Measurements from ENCODE around the gene PBX1. TPM values are rescaled to one million over a fixed set of nuclear protein-coding genes. Genes with fewer than 3 reads are reported as not detected.

PBX1 gene
- total RNA-seq, 2 donors from 2014 or later, result 59.9 to 79.2 TPM

DNA sequence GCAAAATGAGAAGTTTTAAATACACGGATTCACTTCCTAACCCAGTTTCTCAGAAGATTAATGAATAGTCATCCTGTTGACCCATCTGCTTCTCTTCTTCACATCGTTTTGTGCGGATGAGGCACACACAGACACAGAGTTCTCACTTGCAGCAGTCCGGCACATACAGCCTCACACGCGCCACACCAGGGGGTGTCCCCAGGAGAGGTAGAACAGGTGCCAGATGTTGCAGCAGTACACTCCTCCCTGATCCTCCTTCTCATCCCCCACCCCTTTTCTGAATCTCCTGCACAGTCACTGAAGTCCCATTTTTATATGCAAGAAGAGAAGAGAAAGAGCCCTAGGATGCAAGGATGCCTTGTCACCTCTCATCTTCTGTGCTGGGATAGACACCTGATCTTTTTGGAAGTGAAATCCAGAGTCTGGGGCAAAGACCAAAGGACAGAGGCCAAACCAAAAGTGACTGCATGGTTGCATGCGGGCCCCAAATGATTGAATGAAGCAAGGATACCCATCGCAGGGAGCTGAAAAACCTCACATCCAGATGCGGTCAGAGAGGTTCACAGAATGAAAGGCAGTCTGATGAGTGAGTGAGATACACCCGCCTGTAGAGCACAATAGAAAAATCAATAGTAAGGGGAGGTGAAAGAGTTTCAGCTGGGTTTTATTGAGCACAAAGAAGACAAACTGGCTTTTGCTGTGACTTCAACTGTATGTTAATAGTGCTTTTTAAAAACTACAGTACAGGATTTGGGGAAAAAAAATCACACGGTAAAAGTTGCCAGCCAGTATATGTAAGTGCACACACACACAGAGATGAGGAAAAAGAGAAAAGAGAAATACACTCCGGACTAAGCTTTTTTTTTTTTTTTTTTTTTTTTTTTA lies 28.9 kb downstream of the PBX1 start:
- H3K9me3 ChIP-seq (ENCODE audit: control insufficient read depth, low read length), result no peaks in the 10 kb centered on the region
- H3K9ac ChIP-seq (ENCODE audit: extremely low read depth, low read length, poor library complexity, severe bottlenecking), result peak overlapping the region; percentile 65
- Mint-ChIP-seq H3K4me1 (peaks cover 78% of the 10 kb centered on the region), H3K27ac (peak overlapping the region; percentile 97), H3K9me3 (no peaks in the 10 kb centered on the region), H3K36me3 (ENCODE audit: low read depth) (peaks cover 6% of the 10 kb centered on the region), H3K4me3 (peak overlapping the region; percentile 54), H3K27me3 (ENCODE audit: insufficient read depth) (no peaks in the 10 kb centered on the region)
- peaks cover 7% of the 10 kb centered on the region for H3K36me3 ChIP-seq (ENCODE audit: control insufficient read depth, insufficient read depth, low read length)
- H3K4me3 ChIP-seq (ENCODE audit: low read length), result peak overlapping the region; percentile 69
- WGBS, 2 experiments (ENCODE audit: insufficient coverage in 1 of 2, insufficient read length in 1 of 2), result 62 to 67% methylated on average over 4 to 12 of the region's 12 CpGs
- TF ChIP-seq, protein P1, sequence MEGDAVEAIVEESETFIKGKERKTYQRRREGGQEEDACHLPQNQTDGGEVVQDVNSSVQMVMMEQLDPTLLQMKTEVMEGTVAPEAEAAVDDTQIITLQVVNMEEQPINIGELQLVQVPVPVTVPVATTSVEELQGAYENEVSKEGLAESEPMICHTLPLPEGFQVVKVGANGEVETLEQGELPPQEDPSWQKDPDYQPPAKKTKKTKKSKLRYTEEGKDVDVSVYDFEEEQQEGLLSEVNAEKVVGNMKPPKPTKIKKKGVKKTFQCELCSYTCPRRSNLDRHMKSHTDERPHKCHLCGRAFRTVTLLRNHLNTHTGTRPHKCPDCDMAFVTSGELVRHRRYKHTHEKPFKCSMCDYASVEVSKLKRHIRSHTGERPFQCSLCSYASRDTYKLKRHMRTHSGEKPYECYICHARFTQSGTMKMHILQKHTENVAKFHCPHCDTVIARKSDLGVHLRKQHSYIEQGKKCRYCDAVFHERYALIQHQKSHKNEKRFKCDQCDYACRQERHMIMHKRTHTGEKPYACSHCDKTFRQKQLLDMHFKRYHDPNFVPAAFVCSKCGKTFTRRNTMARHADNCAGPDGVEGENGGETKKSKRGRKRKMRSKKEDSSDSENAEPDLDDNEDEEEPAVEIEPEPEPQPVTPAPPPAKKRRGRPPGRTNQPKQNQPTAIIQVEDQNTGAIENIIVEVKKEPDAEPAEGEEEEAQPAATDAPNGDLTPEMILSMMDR (conservative IDR thresholded peaks at IDR 0.05), result no peak
- peaks cover 32% of the 10 kb centered on the region for H3K4me1 ChIP-seq (ENCODE audit: control insufficient read depth, insufficient read depth, low read length)
- peak overlapping the region; percentile 98 for H3K27ac ChIP-seq (ENCODE audit: low read depth, low read length)
- peak; percentile 42 for DNase-seq
- H3K27me3 ChIP-seq (ENCODE audit: control insufficient read depth, insufficient read depth, low read length, poor library complexity, severe bottlenecking), result no peaks in the 10 kb centered on the region

DNA sequence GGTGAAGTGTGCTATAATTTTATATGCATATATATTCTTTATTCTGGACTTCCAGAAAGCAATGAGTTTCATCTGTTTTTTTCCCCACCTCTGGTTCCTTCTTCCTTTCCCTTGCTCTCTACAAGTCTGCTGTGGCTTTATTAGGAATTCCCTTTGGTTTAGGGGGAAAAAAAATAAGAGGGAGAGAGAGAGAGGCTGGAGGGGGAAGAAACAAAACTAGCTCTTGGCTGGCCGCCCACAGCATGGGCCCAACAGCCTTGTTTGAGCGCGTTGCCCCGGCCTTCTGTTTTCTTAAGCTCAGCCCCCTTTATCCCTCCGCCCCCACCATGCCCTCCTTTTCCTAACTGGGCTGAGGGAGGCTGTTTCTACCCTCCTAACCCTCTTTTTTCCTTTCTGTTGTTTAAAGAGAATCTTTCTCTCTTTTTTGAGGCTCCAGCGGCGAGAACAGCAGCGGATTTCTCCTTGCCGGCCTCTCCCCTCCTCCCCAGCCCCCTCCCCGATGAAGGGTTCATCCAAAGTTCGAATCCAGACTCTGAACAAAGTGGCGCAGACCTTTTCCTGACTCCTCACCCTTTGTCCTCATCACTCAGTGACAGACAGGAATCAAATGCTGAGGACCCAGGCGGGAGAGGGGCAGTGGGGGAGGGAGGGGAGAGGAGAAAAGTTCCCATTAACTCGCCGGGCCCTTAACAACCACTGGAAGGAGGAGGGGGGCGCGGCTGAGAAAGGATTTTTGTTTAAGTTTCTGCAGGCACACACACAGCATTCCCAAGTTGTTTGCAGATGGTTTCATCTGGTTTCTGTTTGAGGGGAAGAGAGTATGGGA lies 29.7 kb downstream of the PBX1 start:
- peak overlapping the region; percentile 98 for H3K27ac ChIP-seq (ENCODE audit: low read depth, low read length)
- no peaks in the 10 kb centered on the region for H3K27me3 ChIP-seq (ENCODE audit: control insufficient read depth, insufficient read depth, low read length, poor library complexity, severe bottlenecking)
- peaks cover 7% of the 10 kb centered on the region for H3K36me3 ChIP-seq (ENCODE audit: control insufficient read depth, insufficient read depth, low read length)
- H3K4me1 ChIP-seq (ENCODE audit: control insufficient read depth, insufficient read depth, low read length), result peaks cover 32% of the 10 kb centered on the region
- H3K9ac ChIP-seq (ENCODE audit: extremely low read depth, low read length, poor library complexity, severe bottlenecking), result peak overlapping the region; percentile 65
- WGBS, 2 experiments (ENCODE audit: insufficient coverage in 1 of 2, insufficient read length in 1 of 2), result 0 to 4% methylated on average over 8 to 17 of the region's 17 CpGs
- peaks cover 6% of the 10 kb centered on the region for H3K36me3 Mint-ChIP-seq (ENCODE audit: low read depth)
- no peaks in the 10 kb centered on the region for H3K9me3 Mint-ChIP-seq
- H3K4me3 Mint-ChIP-seq, result peak overlapping the region; percentile 54
- peak overlapping the region; percentile 69 for H3K4me3 ChIP-seq (ENCODE audit: low read length)
- TF ChIP-seq, protein P1 (conservative IDR thresholded peaks at IDR 0.05), result no peak
- H3K27ac Mint-ChIP-seq, result peak overlapping the region; percentile 97
- DNase-seq, result peak; percentile 92
- H3K9me3 ChIP-seq (ENCODE audit: control insufficient read depth, low read length), result no peaks in the 10 kb centered on the region
- H3K4me1 Mint-ChIP-seq, result peaks cover 75% of the 10 kb centered on the region
- no peaks in the 10 kb centered on the region for H3K27me3 Mint-ChIP-seq (ENCODE audit: insufficient read depth)

DNA sequence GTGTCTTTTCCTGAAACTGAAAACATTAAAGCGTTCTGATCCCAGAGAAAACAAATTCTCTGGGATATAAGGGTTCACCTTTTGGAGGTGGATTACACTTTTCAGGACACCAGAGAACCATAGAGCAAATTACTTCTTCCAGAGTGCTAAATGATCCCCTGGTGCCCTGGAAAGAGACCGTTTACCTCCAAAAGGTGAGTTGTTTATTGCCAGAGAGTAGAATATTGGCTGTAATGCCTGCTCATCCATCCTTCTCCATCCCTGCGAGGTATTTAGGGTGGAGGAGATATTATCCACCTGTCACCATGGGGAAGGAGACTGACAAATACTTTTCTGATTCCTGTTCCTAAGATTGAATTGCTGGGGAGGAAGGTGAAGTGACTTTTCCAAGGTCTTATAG lies 30.4 kb downstream of the PBX1 start:
- Mint-ChIP-seq H3K27ac (peak overlapping the region; percentile 97), H3K36me3 (ENCODE audit: low read depth) (peaks cover 6% of the 10 kb centered on the region), H3K4me3 (peak overlapping the region; percentile 54), H3K9me3 (no peaks in the 10 kb centered on the region), H3K4me1 (peaks cover 71% of the 10 kb centered on the region), H3K27me3 (ENCODE audit: insufficient read depth) (no peaks in the 10 kb centered on the region)
- Histone ChIP-seq H3K4me3 (ENCODE audit: low read length) (peak overlapping the region; percentile 69), H3K9me3 (ENCODE audit: control insufficient read depth, low read length) (no peaks in the 10 kb centered on the region), H3K27ac (ENCODE audit: low read depth, low read length) (peak overlapping the region; percentile 98), H3K4me1 (ENCODE audit: control insufficient read depth, insufficient read depth, low read length) (peaks cover 32% of the 10 kb centered on the region), H3K27me3 (ENCODE audit: control insufficient read depth, insufficient read depth, low read length, poor library complexity, severe bottlenecking) (no peaks in the 10 kb centered on the region), H3K9ac (ENCODE audit: extremely low read depth, low read length, poor library complexity, severe bottlenecking) (no peak overlapping the region), H3K36me3 (ENCODE audit: control insufficient read depth, insufficient read depth, low read length) (peaks cover 7% of the 10 kb centered on the region)
- WGBS, 2 experiments (ENCODE audit: insufficient coverage in 1 of 2, insufficient read length in 1 of 2), result 42% methylated on average over 3 of the region's 3 CpGs; no CpG with 5 or more reads in 1 of the 2 experiments
- peak; percentile 51 for DNase-seq
- TF ChIP-seq, protein P1 (conservative IDR thresholded peaks at IDR 0.05), result no peak

All from endodermal cell (in vitro differentiated cells).